IPS-20b (cell line): Measurements from ENCODE around the gene ZNF655.

Experiments used
- H3K27ac ChIP-seq: one replicate; pipeline ENCODE4 v1.5.1; 2013; ENCODE audit warnings: low read length
- H3K27me3 ChIP-seq: 2 replicates; pipeline ENCODE4 v1.6.1; 2013; ENCODE audit warnings: mild to moderate bottlenecking, low read length, inconsistent platforms; ENCODE audit not compliant: insufficient read depth
- H3K36me3 ChIP-seq: 2 replicates; pipeline ENCODE4 v1.6.1; 2013; ENCODE audit warnings: low read depth, mild to moderate bottlenecking, inconsistent platforms, low read length, moderate library complexity; ENCODE audit not compliant: insufficient read depth
- H3K4me1 ChIP-seq: 2 replicates; pipeline ENCODE4 v1.6.1; 2013; ENCODE audit warnings: mild to moderate bottlenecking, control low read depth, inconsistent platforms, low read length, moderate library complexity; ENCODE audit not compliant: insufficient read depth
- H3K4me3 ChIP-seq: 2 replicates; pipeline ENCODE4 v1.5.1; 2013; ENCODE audit warnings: mild to moderate bottlenecking, low read length, inconsistent platforms
- H3K9ac ChIP-seq: 2 replicates; pipeline ENCODE4 v1.6.1; 2013; ENCODE audit warnings: low read depth, mild to moderate bottlenecking, inconsistent platforms, low read length, moderate library complexity
- H3K9me3 ChIP-seq: 2 replicates; pipeline ENCODE4 v1.6.1; 2013; ENCODE audit warnings: mild to moderate bottlenecking, low read depth, low read length, inconsistent platforms; ENCODE audit not compliant: insufficient read depth

ZNF655 gene

DNA sequence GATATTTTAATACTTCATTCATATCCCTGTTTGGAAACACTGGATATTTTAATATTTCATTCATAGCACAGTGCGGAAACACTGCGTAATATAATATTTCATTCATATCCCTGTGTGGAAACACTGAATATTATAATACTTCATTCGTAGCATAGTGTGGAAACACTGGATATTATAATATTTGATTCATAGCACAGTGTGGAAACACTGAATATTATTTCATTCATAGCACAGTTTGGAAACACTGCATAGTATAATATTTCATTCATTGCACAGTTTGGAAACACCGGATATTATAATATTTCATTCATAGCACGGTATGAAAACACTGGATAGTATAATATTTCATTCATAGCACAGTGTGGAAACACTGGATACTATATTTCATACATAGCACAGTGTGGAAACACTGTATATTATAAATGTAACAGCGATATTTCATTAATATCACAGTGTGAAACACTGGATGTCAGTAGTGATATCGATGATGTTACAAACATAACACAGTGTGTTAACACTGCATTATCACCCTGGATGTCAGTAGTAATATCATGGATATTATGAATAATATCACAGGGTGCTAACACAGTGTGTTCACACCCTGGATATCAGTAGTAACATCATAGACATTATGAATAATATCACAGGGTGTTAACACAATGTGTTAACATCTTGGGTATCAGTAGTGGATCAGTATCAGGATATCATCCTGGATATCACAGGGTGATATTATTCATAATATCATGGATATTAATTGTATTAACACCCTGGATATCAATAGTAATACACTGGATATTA, 36.7 kb downstream of the ZNF655 start:
- Histone ChIP-seq H3K36me3 (no peaks in the 10 kb centered on the region), H3K9me3 (peaks cover 18% of the 10 kb centered on the region), H3K4me1 (no peaks in the 10 kb centered on the region), H3K4me3 (no peak overlapping the region), H3K9ac (no peak overlapping the region), H3K27ac (no peak overlapping the region), H3K27me3 (no peaks in the 10 kb centered on the region)

DNA sequence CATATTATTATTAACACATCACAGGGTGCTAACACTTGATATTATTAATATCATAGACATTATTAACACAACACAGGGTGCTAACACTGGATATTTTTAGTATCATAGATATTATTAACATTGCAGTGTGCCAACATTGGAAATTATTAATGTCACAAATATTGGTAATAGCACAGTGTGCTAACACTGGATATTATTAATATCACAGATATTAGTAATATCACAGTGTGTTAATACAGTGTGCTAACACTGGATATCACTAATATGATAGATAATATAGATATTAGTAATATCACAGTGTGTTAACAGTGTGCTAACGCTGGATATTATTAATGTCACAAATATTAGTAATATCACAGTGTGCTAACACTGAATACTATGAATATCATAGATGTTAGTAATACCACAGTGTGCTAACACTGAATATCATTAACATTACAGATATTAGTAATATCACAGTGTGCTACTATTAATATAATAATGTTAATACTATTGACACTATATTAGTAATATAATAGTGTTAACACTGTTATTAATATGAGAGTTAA, 38.0 kb downstream of the ZNF655 start:
- H3K9me3 ChIP-seq: peaks cover 14% of the 10 kb centered on the region
- H3K27me3 ChIP-seq: no peaks in the 10 kb centered on the region
- no peaks in the 10 kb centered on the region for H3K36me3 ChIP-seq
- H3K4me3 ChIP-seq: no peak overlapping the region
- H3K9ac ChIP-seq: no peak overlapping the region
- no peak overlapping the region for H3K27ac ChIP-seq
- H3K4me1 ChIP-seq: no peaks in the 10 kb centered on the region

DNA sequence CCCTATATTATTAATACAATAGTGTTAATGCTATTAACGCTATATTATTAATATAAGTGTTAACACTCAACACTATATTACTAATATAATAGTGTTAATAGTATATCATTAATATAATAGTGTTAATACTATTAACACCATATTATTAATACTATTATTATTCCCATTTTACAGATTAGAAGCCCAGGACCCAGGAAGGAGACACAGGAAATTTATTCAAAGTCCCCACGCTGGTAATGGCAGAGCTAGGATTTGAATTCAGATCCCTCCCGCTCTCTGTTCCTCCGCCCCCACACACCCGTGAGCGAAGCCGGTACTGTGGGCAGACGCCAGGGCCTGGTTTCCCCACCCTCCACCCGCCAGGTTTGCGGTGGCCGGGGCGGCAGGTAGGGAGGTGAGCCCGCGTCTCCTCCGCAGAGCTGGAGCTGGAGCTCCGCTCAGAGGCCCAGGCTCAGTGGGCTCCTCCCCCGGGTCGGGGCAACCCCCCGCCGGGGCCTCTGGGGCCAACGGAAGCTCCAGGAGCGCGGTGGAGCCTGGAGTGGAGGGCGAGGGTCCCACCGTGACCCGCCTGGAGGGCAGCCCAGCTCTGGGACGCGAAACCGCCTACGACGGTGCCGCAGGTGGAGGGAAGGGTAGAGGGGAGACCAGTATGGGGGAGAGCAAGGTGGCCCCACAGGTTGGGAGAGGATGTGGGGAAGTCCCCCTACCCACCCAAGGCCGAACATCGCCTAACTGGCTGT, 39.5 kb downstream of the ZNF655 start, which contains the start of gene TMEM225B:
TMEM225B (plus strand) TSS at position 506 of the 740 bp plus-strand sequence. CDS start 6,122 bp downstream, outside the sequence.
- H3K27me3 ChIP-seq: no peaks in the 10 kb centered on the region
- no peaks in the 10 kb centered on the region for H3K4me1 ChIP-seq
- no peak within 1 kb of the TSS for H3K4me3 ChIP-seq
- H3K9ac ChIP-seq: no peak within 1 kb of the TSS
- no peaks in the 10 kb centered on the region for H3K36me3 ChIP-seq
- H3K27ac ChIP-seq: no peak within 1 kb of the TSS
- peaks cover 14% of the 10 kb centered on the region for H3K9me3 ChIP-seq

DNA sequence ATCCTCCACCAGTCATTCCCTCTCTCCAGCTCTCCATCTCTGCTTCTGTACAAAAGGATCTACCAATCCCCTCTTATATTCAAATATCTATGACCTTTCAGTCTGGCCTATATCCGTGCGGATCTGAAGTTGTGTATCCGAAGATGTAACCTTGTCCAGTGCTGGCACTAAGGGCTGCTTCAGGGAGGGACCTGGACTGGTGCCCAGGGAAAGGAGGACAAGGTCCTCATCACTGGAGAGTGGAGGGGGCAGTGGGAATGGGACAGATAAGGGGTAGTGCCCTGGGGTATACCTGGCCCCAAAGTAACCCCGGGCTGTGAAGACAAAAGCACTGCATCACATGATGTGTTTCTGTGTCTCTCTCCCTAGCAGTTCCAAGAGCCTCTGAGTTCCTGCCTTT, 41.4 kb downstream of the ZNF655 start:
- Histone ChIP-seq H3K27ac (no peak overlapping the region), H3K36me3 (no peaks in the 10 kb centered on the region)

DNA sequence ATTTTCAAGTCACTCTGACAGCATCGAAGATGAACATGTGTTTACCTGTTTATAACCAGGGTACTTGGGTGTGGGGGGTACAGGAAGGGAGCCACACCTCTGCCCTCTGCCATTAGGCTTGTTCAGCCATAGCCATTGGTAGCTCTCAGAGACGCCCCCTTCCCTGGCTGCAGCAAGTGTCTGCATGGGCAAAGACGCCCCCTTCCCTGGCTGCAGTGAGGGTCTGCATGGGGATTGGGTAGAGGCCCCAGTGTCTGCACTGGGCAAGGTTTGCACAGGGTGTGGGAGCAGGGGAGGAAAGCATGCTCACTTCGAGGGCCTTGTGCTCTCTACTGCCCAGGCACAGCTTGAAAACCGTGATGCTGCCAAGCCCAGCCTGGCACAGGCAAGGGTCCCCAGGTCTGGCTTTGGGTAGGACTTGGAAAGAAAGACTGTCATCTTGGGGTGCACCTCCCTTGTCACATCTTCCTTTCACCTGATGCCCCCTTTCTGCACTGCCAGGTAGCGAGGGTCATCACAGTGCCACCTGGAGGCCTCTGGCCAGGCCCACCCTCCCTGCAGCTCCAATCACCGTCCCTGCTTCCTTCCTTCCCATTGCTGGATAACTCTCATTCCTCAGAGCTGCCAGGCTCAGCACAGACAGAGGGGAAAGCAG, 43.3 kb downstream of the ZNF655 start:
- no peaks in the 10 kb centered on the region for H3K36me3 ChIP-seq
- no peak overlapping the region for H3K4me3 ChIP-seq
- no peaks in the 10 kb centered on the region for H3K9me3 ChIP-seq
- no peaks in the 10 kb centered on the region for H3K27me3 ChIP-seq
- H3K9ac ChIP-seq: no peak overlapping the region
- H3K4me1 ChIP-seq: no peaks in the 10 kb centered on the region
- H3K27ac ChIP-seq: no peak overlapping the region

More for the DNA sequence above, 41.4 kb downstream of the ZNF655 start:
- no peaks in the 10 kb centered on the region for H3K27me3 ChIP-seq
- H3K4me3 ChIP-seq: no peak overlapping the region
- no peaks in the 10 kb centered on the region for H3K4me1 ChIP-seq
- no peak overlapping the region for H3K9ac ChIP-seq
- peaks cover 6% of the 10 kb centered on the region; the same call in 1 of the 2 replicates for H3K9me3 ChIP-seq

DNA sequence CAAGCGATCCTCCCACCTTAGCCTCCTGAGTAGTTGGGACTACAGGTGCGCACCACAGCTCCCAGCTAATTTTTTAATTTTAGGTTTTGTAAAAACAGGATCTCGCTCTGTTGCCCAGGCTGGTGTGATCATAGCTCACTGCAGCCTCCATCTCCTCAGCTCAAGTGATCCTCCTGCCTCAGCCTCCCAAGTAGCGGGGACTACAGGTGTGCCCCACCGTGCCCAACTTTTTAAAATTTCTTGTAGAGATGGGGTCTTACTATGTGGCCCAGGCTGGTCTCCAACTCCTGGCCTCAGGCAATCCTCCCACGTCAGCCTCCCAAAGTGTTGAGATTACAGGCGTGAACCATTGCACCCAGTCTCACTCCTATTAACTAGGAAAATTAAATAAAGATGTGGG, 47.1 kb downstream of the ZNF655 start:
- Histone ChIP-seq H3K27ac (no peak overlapping the region), H3K9me3 (no peaks in the 10 kb centered on the region), H3K9ac (no peak overlapping the region), H3K4me3 (no peak overlapping the region), H3K36me3 (no peaks in the 10 kb centered on the region), H3K27me3 (peaks cover 4% of the 10 kb centered on the region), H3K4me1 (no peaks in the 10 kb centered on the region)

DNA sequence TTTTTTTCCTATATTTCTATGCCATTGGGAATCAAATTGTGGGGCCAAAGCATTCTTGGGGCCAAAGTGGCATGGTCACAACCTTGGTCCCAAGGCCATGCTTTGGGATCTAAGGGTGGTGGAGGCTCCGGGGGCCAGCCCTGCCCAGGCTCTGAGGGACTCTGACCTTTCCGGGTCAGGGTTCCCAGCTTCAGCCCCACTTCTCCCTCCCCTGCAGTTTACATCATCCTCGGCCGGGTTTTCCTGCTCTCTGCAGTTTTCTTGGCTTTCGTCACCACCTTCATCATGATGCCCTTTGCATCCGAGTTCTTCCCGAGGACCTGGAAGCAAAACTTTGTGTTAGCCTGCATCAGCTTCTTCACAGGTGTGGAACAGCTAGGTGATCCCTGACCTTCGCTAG, 48.1 kb downstream of the ZNF655 start:
- H3K4me3 ChIP-seq: no peak overlapping the region
- H3K9me3 ChIP-seq: no peaks in the 10 kb centered on the region
- H3K36me3 ChIP-seq: no peaks in the 10 kb centered on the region
- H3K9ac ChIP-seq: no peak overlapping the region
- H3K4me1 ChIP-seq: no peaks in the 10 kb centered on the region
- peaks cover 6% of the 10 kb centered on the region for H3K27me3 ChIP-seq
- H3K27ac ChIP-seq: no peak overlapping the region

DNA sequence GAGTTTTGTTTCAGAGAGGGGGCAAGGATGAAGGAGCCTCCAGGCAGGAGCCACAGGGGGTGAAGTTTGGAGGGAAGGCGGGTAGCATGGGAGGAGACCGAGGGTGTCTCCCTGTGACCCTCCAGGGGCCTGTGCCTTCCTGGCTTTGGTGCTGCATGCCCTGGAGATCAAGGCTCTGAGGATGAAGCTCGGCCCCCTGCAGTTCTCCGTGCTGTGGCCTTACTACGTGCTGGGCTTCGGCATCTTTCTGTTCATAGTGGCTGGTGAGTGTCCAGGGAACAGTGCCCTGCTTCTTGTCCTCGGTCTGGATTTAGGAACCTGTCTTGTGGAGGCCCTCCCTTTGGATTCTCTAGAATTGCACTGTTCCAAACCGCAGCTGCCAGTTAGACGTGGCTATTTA, 49.1 kb downstream of the ZNF655 start:
- Histone ChIP-seq H3K36me3 (no peaks in the 10 kb centered on the region), H3K9me3 (no peaks in the 10 kb centered on the region), H3K4me1 (no peaks in the 10 kb centered on the region), H3K27ac (no peak overlapping the region), H3K9ac (no peak overlapping the region), H3K4me3 (no peak overlapping the region), H3K27me3 (peaks cover 6% of the 10 kb centered on the region)

DNA sequence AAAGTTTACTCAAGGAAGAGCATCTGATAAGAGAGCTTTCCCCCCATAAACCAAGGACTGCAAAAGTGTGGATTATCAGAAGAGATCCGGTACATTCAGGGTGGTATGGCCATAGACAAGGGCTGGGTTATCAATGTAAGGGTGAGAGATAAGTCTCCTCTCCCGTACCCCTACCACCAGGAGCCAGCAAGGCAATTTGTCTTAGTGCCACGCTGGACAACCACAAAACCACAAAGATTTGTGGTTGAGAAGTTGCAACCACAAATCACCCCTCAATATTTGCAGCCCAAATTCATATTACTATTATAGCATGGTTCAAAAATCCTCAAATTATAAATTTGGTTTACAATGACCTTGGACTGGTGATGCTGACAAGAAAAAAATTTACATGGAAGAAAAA, 56.1 kb downstream of the ZNF655 start:
- no peak overlapping the region for H3K4me3 ChIP-seq
- H3K27me3 ChIP-seq: peaks cover 6% of the 10 kb centered on the region
- peaks cover 10% of the 10 kb centered on the region for H3K4me1 ChIP-seq
- no peak overlapping the region for H3K27ac ChIP-seq
- no peak overlapping the region for H3K9ac ChIP-seq
- no peaks in the 10 kb centered on the region for H3K9me3 ChIP-seq
- H3K36me3 ChIP-seq: peaks cover 15% of the 10 kb centered on the region

DNA sequence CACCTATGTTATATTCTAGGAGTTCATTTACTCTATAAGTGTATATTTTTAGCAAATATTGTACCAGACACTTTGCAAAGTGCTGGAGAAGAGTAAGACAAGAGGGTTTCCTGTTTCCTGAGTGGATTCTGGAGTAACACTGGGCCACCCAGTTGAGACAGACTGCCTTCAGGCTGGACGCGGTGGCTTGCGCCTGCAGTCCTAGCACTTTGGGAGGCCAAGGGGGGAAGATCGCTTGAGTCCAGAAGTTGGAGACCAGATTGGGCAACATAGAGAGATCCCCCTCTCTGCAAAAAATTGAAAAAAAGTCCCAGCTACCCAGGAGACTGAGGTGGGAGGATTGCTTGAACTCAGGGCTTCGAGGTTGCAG, 57.5 kb downstream of the ZNF655 start:
- Histone ChIP-seq H3K9ac (peak overlapping the region; percentile 85; the same call in 1 of the 2 replicates), H3K4me1 (peaks cover 10% of the 10 kb centered on the region), H3K27ac (peak overlapping the region; percentile 89), H3K4me3 (peak overlapping the region; percentile 75), H3K36me3 (peaks cover 30% of the 10 kb centered on the region), H3K9me3 (no peaks in the 10 kb centered on the region), H3K27me3 (no peaks in the 10 kb centered on the region)

DNA sequence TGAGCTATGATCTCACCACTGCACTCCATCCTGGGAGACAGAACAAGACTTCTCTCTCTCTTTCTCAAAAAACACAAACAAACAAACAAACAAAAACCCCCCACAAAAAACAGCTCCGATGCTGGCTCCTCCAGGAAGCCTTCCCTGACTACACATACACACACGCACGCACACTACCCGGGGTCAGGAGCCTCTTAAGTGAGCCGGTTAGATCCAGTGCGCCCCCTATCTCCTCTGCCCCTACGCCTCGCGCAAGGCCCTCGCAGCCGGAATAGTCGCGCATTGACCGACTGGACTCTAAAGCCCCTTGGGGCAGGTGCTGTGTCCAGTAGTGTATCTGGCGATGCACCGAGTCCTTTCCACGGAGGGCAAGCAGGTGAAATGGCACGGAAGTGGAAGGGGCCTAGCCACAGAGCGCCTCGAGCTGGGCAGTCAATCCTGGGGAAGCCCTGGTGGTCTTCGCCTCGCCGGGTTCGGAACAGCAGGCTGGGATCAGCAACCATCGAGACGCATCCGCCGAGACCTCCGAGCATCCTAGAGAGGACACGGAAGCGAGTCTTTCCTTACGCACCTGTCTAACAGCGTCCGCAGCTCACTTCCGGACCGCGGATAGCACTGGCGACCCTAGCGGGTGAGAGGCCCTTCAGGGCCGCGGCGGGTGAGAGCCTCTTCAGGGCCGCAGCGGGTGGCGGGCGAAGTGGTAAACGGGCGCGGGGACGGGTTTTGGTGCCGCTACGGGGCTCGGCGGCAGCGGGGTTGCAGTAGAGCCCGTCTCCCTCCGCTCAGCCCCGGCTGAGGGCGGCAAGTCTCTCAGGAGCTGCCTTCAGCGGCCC, 58.1 kb downstream of the ZNF655 start, which contains the start of gene ZSCAN25:
ZSCAN25 (plus strand) TSS at position 588 of the 833 bp plus-strand sequence. CDS start 2,661 bp downstream, outside the sequence.
- peaks cover 36% of the 10 kb centered on the region for H3K36me3 ChIP-seq
- H3K9ac ChIP-seq: peak within 1 kb of the TSS; percentile 85
- H3K27me3 ChIP-seq: no peaks in the 10 kb centered on the region
- peak within 1 kb of the TSS; percentile 89 for H3K27ac ChIP-seq
- H3K4me3 ChIP-seq: peak within 1 kb of the TSS; percentile 75
- peaks cover 10% of the 10 kb centered on the region for H3K4me1 ChIP-seq
- no peaks in the 10 kb centered on the region for H3K9me3 ChIP-seq
